Right lobe of liver (tissue), 4 donors: ENCODE results near the gene PMVK.

Experiments used
- POLR2A ChIP-seq: fragments of 450-650 bp; IDR thresholded peaks from one replicate; pipeline ENCODE4 v1.6.1; 2017; ENCODE audit warnings: antibody characterized with exemption, mild to moderate bottlenecking
- TF ChIP-seq, protein P1 (sequence below), 4 donors: fragments of 200-600 bp in 3 of 4; fragments of 450-650 bp in 1 of 4; IDR thresholded peaks; one replicate each; pipeline versions ENCODE4 v1.5.1 to v1.8.0; 2016 to 2022; ENCODE audit warnings: antibody characterized with exemption in 4 of 4, mild to moderate bottlenecking in 2 of 4
- donor health status: DM: no; HTN: no; CAD: no.
- donor health status: DM: no; HTN: no; CAD: no.
- donor health status: DM: no; HTN: yes; CAD: no.

GRCh38 chr1:154958036-154958435 is 21.5 kb upstream of the PMVK start:
- TF ChIP-seq POLR2A, result no peak
- TF ChIP-seq, protein P1, sequence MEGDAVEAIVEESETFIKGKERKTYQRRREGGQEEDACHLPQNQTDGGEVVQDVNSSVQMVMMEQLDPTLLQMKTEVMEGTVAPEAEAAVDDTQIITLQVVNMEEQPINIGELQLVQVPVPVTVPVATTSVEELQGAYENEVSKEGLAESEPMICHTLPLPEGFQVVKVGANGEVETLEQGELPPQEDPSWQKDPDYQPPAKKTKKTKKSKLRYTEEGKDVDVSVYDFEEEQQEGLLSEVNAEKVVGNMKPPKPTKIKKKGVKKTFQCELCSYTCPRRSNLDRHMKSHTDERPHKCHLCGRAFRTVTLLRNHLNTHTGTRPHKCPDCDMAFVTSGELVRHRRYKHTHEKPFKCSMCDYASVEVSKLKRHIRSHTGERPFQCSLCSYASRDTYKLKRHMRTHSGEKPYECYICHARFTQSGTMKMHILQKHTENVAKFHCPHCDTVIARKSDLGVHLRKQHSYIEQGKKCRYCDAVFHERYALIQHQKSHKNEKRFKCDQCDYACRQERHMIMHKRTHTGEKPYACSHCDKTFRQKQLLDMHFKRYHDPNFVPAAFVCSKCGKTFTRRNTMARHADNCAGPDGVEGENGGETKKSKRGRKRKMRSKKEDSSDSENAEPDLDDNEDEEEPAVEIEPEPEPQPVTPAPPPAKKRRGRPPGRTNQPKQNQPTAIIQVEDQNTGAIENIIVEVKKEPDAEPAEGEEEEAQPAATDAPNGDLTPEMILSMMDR (IDR thresholded peaks at IDR 0.05), result no peak
